ACHN (cell line): ENCODE measurements around the gene NME7.
"Not testable (repeated sequence)": the region's sequence is repeated elsewhere in the genome, so short reads cannot be mapped to it uniquely, and the experiment has no call there.

Source experiments
- DNase-seq: peaks from one replicate; pipeline ENCODE4 v3.0.0-alpha.2; 2015
- in situ Hi-C: cut with HindIII; loops from 2 replicates; pipeline ENCODE4 v1.10.0; 2017; ENCODE audit warnings: low sequenced_read_pairs, low pct_ligation_motif_present, low pct_unique_long_range_greater_than_20kb

NME7 gene

GRCh38 chr1:169312084-169312954 is 55.3 kb downstream of the NME7 start:
- in situ Hi-C loops = no loop called here
- peak; percentile 98 for DNase-seq

- in situ Hi-C loops = no loop called here
- no peak for DNase-seq
Observed at GRCh38 chr1:169309178-169310166, 58.1 kb downstream of the NME7 start.

- DNase-seq = no peak
- in situ Hi-C loops = no loop called here
Observed at GRCh38 chr1:169308313-169309039, 59.1 kb downstream of the NME7 start.

GRCh38 chr1:169307176-169307575 is 60.4 kb downstream of the NME7 start:
- in situ Hi-C loops = no loop called here
- no peak for DNase-seq

- in situ Hi-C loops = no loop called here
- no peak for DNase-seq
Observed at GRCh38 chr1:169305948-169306347, 61.6 kb downstream of the NME7 start.

- in situ Hi-C loops = no loop called here
- no peak for DNase-seq
Observed at GRCh38 chr1:169305356-169305755, 62.2 kb downstream of the NME7 start.

GRCh38 chr1:169300854-169301253 is 66.7 kb downstream of the NME7 start:
- no peak for DNase-seq
- in situ Hi-C loops = no loop called here

- in situ Hi-C loops = no loop called here
- DNase-seq = no peak
Observed at GRCh38 chr1:169298441-169298840, 69.2 kb downstream of the NME7 start.

GRCh38 chr1:169295846-169296245 is 71.8 kb downstream of the NME7 start:
- in situ Hi-C loops = no loop called here
- DNase-seq = no peak

GRCh38 chr1:169295425-169295824 is 72.2 kb downstream of the NME7 start:
- in situ Hi-C loops = no loop called here
- DNase-seq = no peak

GRCh38 chr1:169289016-169289415 is 78.6 kb downstream of the NME7 start:
- DNase-seq = no peak
- in situ Hi-C loops = no loop called here

- in situ Hi-C loops = no loop called here
- peak; percentile 89 for DNase-seq
Observed at GRCh38 chr1:169288011-169288414, 79.6 kb downstream of the NME7 start.

- no peak for DNase-seq
- in situ Hi-C loops = no loop called here
Observed at GRCh38 chr1:169287280-169287679, 80.3 kb downstream of the NME7 start.

GRCh38 chr1:169281562-169281961 is 86.0 kb downstream of the NME7 start:
- in situ Hi-C loops, DNase-seq: not testable (repeated sequence)

GRCh38 chr1:169271098-169271497 is 96.5 kb downstream of the NME7 start:
- in situ Hi-C loops = no loop called here
- DNase-seq = peak; percentile 20

GRCh38 chr1:169266133-169266532 is 101.5 kb downstream of the NME7 start:
- in situ Hi-C loops = no loop called here
- DNase-seq = no peak

GRCh38 chr1:169263059-169263458 is 104.5 kb downstream of the NME7 start:
- no peak for DNase-seq
- in situ Hi-C loops = no loop called here

GRCh38 chr1:169261884-169262283 is 105.7 kb downstream of the NME7 start:
- in situ Hi-C loops = no loop called here
- no peak for DNase-seq
